ENCODE data around the gene GGA2.

Gene GGA2

DNA sequence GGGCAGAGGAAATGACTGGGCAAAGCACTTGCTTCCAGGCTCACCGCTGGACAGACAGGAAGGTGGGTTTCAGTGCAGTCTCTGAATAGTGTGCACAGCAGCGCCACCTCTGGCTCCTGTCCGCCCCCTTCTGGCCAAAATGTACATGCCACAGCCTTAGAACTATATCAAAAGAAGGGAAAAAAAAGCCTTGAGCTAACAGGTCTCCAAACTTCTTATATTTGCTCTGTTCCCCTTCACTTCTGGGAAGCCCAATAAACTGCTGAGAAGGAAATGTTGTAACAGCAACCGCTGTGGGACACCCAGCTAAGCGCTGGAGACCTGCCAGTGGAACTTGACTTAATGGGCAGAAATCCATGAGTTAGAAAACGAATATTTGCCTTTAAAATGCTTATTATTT, 74.8 kb downstream of the GGA2 start:
- Histone ChIP-seq H3K36me3 (peaks cover 60 to 88% (median 82%) of the 10 kb centered on the region in 11 experiments), H3K27ac (no peak overlapping the region), H3K4me1 (peaks cover 0 to 7% (median 0%) of the 10 kb centered on the region in 10 experiments; a peak in 4 of 20 replicates), H3K9ac (no peak overlapping the region), H3K27me3 (no peaks in the 10 kb centered on the region), H3K4me2 (peak overlapping the region in 1 of 11 experiments; percentile 34; a peak in 1 of 22 replicates), H4K20me1 (peaks cover 0 to 18% (median 9%) of the 10 kb centered on the region in 11 experiments; a peak in 15 of 22 replicates), H3K9me3 (replicated peaks in 1 of 11) (no peaks in the 10 kb centered on the region), H3K4me3 (no peak overlapping the region)
- TF ChIP-seq Cebpa-rat (IDR thresholded peaks at IDR 0.05): no peak

GRCh38 chr16:23434380-23434779, 75.9 kb downstream of the GGA2 start:
- H3K36me3 ChIP-seq: peaks cover 60 to 88% (median 82%) of the 10 kb centered on the region in 11 experiments
- TF ChIP-seq Cebpa-rat (IDR thresholded peaks at IDR 0.05): no peak

DNA sequence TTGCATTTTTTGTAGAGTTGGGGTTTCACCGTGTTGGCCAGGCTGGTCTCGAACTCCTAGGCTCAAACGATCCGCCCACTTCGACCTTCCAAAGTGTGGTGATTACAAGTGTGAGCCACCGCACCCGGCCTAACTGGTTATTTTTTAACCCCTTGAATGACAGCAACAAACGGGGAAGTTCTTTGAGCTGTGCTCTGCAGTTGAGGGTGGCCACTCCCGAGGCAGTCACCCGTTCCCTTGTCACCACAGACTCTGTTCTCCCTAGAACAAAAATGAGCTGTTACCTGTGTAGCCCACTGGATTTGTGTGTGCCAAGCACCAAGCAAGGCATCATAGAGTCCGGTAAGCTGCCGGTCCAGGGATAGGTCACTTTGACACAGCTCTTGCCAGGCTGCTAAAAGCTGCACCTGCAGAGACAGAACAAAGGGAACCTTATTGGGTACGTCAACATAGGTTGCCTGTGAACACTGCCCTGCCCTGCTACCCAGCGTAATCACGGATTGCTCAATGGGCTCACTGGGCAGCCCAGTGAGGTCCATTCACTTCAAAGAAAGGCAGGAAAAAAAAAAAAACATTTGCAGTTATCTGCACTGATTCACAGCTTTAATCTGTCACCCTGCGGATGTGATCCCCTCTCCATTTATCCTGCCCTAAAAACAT, 76.9 kb downstream of the GGA2 start:
- peaks cover 0 to 18% (median 9%) of the 10 kb centered on the region in 11 experiments; a peak in 15 of 22 replicates for H4K20me1 ChIP-seq
- no peak for TF ChIP-seq Cebpa-rat (IDR thresholded peaks at IDR 0.05)
- H3K27ac ChIP-seq: no peak overlapping the region
- peaks cover 0 to 7% (median 0%) of the 10 kb centered on the region in 10 experiments; a peak in 4 of 20 replicates for H3K4me1 ChIP-seq
- H3K36me3 ChIP-seq: peaks cover 58 to 88% (median 81%) of the 10 kb centered on the region in 11 experiments
- H3K4me3 ChIP-seq: no peak overlapping the region
- H3K9me3 ChIP-seq (replicated peaks in 1 of 11): no peaks in the 10 kb centered on the region
- no peak overlapping the region for H3K9ac ChIP-seq
- H3K27me3 ChIP-seq: no peaks in the 10 kb centered on the region
- no peak overlapping the region for H3K4me2 ChIP-seq

More at GRCh38 chr16:23434380-23434779, 75.9 kb downstream of the GGA2 start:
- no peak overlapping the region for H3K27ac ChIP-seq
- no peaks in the 10 kb centered on the region for H3K27me3 ChIP-seq
- peaks cover 0 to 7% (median 0%) of the 10 kb centered on the region in 10 experiments; a peak in 4 of 20 replicates for H3K4me1 ChIP-seq
- H4K20me1 ChIP-seq: peaks cover 0 to 18% (median 9%) of the 10 kb centered on the region in 11 experiments; a peak in 15 of 22 replicates
- no peaks in the 10 kb centered on the region for H3K9me3 ChIP-seq (replicated peaks in 1 of 11)
- no peak overlapping the region for H3K4me2 ChIP-seq
- H3K9ac ChIP-seq: no peak overlapping the region
- no peak overlapping the region for H3K4me3 ChIP-seq

- no peak for TF ChIP-seq Cebpa-rat (IDR thresholded peaks at IDR 0.05)
- H4K20me1 ChIP-seq: peaks cover 0 to 18% (median 9%) of the 10 kb centered on the region in 11 experiments; a peak in 15 of 22 replicates
- no peak overlapping the region for H3K4me3 ChIP-seq
- no peak overlapping the region; a peak in 1 of 22 replicates for H3K9ac ChIP-seq
- no peak overlapping the region for H3K27ac ChIP-seq
- H3K36me3 ChIP-seq: peaks cover 53 to 88% (median 80%) of the 10 kb centered on the region in 11 experiments
- H3K4me2 ChIP-seq: no peak overlapping the region
- H3K9me3 ChIP-seq (replicated peaks in 1 of 11): no peaks in the 10 kb centered on the region
- no peaks in the 10 kb centered on the region for H3K27me3 ChIP-seq
- peaks cover 0 to 7% (median 0%) of the 10 kb centered on the region in 10 experiments; a peak in 4 of 20 replicates for H3K4me1 ChIP-seq
Observed at GRCh38 chr16:23432176-23433128, 77.8 kb downstream of the GGA2 start.

DNA sequence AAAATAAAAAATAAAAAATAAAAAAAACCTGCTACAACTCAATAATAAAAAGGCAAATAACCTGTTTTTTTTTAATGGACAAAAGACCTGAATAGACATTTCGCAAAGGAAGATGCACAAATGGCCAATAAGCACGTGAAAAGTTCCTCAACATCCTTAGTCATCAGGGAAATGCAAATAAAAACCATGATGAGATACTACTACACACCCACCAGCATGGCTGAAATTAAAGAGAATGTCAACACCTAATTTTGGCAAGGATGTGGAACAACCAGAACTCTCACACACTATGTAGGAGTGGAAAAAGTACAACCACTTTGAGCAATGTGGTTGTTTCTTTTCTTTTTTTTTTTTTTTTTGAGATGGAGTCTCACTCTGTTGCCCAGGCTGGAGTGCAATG, 81.9 kb downstream of the GGA2 start:
- Histone ChIP-seq H3K9ac (no peak overlapping the region), H3K27me3 (no peaks in the 10 kb centered on the region), H3K27ac (no peak overlapping the region), H3K36me3 (peaks cover 75 to 99% (median 89%) of the 10 kb centered on the region in 11 experiments), H3K4me2 (no peak overlapping the region), H3K9me3 (replicated peaks in 1 of 11) (no peaks in the 10 kb centered on the region), H4K20me1 (peaks cover 0 to 5% (median 0%) of the 10 kb centered on the region in 11 experiments; a peak in 1 of 22 replicates), H3K4me3 (no peak overlapping the region), H3K4me1 (no peaks in the 10 kb centered on the region)
- TF ChIP-seq Cebpa-rat (IDR thresholded peaks at IDR 0.05): no peak

GRCh38 chr16:23424292-23424958, 85.9 kb downstream of the GGA2 start:
- no peaks in the 10 kb centered on the region for H3K4me1 ChIP-seq
- H3K9me3 ChIP-seq (replicated peaks in 1 of 11): no peaks in the 10 kb centered on the region
- no peak overlapping the region for H3K4me2 ChIP-seq
- no peak overlapping the region for H3K9ac ChIP-seq
- 0 out of 22 replicates have a peak, but pooled peaks cover 0 to 5% (median 0%) of the 10 kb centered on the region in 11 experiments for H4K20me1 ChIP-seq
- H3K4me3 ChIP-seq: no peak overlapping the region
- no peak overlapping the region for H3K27ac ChIP-seq
- peaks cover 48 to 91% (median 61%) of the 10 kb centered on the region in 11 experiments for H3K36me3 ChIP-seq
- TF ChIP-seq Cebpa-rat (IDR thresholded peaks at IDR 0.05): no peak
- H3K27me3 ChIP-seq: no peaks in the 10 kb centered on the region

DNA sequence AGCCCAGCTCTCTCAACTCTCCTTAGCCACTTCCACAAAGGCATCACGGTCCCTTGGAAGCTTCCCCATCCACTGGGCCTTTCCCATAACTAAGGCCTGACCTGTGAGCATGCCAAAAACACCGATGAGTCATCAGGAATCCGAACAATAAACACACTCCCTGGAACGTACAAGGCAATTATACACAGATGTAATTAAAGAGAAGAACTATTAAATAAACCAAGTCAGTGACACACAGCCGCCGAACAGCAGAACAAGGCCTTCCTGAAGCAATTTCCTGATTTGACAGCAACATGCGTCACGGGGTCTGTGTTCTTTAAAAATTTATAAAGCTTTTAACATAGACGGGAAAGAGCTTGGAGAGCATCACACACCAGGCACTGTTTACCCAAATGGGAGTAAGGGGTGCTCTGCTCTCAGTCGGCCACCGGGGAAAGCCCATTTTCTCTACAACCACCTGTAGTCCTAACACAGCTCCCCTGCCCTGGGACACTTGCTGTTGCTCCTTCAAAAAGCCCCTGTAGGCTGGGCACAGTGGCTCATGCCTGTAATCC, 86.7 kb downstream of the GGA2 start:
- no peaks in the 10 kb centered on the region for H3K9me3 ChIP-seq (replicated peaks in 1 of 11)
- H4K20me1 ChIP-seq: 0 out of 22 replicates have a peak, but pooled peaks cover 0 to 5% (median 0%) of the 10 kb centered on the region in 11 experiments
- no peak overlapping the region for H3K4me3 ChIP-seq
- H3K27ac ChIP-seq: no peak overlapping the region
- H3K4me2 ChIP-seq: no peak overlapping the region
- peaks cover 45 to 91% (median 58%) of the 10 kb centered on the region in 11 experiments for H3K36me3 ChIP-seq
- no peaks in the 10 kb centered on the region for H3K27me3 ChIP-seq
- no peak overlapping the region for H3K9ac ChIP-seq
- no peak for TF ChIP-seq Cebpa-rat (IDR thresholded peaks at IDR 0.05)
- H3K4me1 ChIP-seq: no peaks in the 10 kb centered on the region

- no peak overlapping the region for H3K4me2 ChIP-seq
- no peaks in the 10 kb centered on the region for H3K27me3 ChIP-seq
- peaks cover 62 to 92% (median 69%) of the 10 kb centered on the region in 11 experiments for H3K36me3 ChIP-seq
- no peak overlapping the region for H3K27ac ChIP-seq
- no peak for TF ChIP-seq Cebpa-rat (IDR thresholded peaks at IDR 0.05)
- no peaks in the 10 kb centered on the region for H3K4me1 ChIP-seq
- no peak overlapping the region for H3K4me3 ChIP-seq
- 0 out of 22 replicates have a peak, but pooled peaks cover 0 to 5% (median 0%) of the 10 kb centered on the region in 11 experiments for H4K20me1 ChIP-seq
- no peaks in the 10 kb centered on the region for H3K9me3 ChIP-seq (replicated peaks in 1 of 11)
- H3K9ac ChIP-seq: no peak overlapping the region
Observed at GRCh38 chr16:23420011-23420410, 90.3 kb downstream of the GGA2 start.
